Stimulated activated CD4-positive, alpha-beta T cell treated with anti-CD3 and anti-CD28 coated beads, TNF-alpha, amount 100 ng/mL, for 48 hours (primary cell): Measurements from ENCODE around the gene MCC.

Experiments
- DNase-seq, 3 donors: peaks; one replicate each; pipeline ENCODE4 v3.0.0-alpha.2; 2020; ENCODE audit warnings: low read depth in 3 of 3

The MCC gene

DNA sequence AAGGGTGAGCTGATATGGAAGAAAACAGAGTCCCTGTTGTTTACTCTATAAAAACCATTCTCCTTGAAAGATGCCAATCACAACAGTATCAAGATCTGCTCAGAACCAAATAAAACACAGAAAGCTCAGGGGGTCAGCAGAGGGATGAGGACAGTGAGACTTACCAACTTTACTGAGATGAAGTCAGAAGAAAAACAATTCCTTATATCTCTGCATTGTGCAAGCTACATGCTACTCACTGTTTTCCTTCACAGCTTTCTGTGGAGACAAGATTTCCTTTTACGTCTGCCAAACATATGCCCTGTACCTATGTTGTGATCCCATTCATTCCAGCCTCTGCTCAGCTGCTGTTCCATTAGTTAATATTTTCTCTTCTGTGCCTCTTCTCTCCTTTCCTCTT, 239.0 kb downstream of the MCC start:
- no peak for DNase-seq

DNA sequence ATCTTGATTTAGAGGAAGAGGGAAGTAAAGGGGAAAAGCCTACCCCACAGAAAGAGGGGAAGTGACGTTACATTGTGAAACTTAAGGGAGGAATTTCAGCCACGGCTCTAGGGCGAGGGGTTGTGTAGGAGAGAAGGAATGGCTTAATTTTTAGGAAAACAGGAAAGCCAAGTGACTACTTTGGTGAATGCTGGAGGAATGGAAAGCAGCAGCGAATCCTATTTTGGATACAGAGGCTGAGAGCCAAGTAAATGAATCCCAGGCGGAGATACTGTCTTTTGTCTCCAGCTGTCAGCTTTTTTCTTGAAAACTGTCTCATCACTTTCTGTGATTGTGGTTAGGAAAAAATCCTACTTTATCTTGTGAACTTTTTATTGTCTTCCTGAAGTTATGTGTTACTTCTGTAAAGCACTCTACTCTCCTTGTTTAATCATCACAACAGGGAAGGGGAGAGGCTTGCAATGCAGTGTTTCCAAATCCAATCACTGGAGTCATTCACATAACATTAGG, 241.8 kb downstream of the MCC start:
- DNase-seq = no peak

DNA sequence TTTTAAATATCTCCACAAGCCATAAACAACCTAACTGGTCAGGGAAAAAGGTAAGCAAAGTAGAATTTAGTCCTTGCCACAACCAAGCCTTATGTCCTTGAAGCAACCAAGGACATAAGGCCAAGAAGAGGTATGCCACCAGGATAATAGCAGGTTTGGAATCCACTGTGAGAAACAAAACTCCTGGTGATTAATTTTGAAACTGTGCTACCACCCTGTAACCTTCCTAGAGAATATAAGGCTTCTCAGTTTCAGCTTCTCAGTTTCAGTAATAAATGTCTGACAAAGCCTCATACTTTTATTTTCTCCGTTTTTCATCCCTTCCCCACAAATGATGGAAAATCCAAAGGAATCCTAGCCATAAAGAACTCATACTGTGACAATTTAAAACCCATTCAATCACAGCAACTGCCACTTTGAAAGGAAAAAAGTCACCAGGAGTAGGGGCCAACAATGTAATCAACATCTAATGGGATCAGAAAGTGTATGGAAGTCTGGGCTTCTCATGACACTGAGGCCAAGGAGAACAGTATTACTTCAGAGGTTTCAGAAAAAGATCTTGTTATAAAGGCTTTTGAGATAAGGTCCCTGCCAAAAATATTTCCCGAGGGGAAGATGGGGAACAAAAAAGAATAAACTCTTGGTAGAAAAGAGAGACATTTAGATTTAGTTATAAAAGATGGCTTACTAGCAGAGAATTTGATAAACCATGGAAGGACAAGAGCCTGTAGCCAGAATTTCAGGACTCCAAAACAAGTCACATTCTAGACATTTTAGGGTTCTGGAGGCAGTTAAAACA, 242.6 kb downstream of the MCC start:
- no peak for DNase-seq

DNA sequence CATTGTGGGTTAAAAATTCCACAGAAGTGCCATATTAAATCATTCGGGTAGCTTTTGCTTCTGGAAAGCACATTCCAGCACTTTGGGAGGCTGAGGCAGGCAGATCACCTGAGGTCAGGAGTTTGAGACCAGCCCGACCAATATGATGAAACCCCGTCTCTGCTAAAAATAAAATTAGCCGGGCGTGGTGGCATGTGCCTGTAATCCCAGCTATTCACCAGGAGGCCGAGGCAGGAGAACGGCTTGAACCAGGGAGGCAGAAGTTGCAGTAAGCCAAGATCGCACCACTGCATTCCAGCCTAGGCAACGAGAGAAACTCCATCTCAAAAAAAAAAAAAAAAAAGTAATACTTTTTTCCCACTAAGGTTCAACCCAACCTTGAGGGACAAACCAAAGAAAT, 243.3 kb downstream of the MCC start:
- DNase-seq = no peak

DNA sequence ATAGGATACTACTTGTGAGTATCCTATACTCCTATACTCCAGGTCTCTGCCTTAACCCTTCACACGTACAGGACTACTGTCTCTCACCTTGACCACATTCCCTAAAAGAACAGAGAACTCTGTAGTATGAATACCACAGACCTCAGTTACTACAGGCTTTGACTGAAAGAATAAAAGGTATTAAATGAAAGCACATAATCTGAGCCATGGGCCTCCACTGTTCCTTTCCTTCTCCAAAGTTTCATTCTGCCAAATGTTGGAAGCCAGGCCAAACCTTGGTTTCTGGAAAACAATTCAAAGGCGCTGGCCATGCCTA, 244.9 kb downstream of the MCC start:
- no peak for DNase-seq

DNA sequence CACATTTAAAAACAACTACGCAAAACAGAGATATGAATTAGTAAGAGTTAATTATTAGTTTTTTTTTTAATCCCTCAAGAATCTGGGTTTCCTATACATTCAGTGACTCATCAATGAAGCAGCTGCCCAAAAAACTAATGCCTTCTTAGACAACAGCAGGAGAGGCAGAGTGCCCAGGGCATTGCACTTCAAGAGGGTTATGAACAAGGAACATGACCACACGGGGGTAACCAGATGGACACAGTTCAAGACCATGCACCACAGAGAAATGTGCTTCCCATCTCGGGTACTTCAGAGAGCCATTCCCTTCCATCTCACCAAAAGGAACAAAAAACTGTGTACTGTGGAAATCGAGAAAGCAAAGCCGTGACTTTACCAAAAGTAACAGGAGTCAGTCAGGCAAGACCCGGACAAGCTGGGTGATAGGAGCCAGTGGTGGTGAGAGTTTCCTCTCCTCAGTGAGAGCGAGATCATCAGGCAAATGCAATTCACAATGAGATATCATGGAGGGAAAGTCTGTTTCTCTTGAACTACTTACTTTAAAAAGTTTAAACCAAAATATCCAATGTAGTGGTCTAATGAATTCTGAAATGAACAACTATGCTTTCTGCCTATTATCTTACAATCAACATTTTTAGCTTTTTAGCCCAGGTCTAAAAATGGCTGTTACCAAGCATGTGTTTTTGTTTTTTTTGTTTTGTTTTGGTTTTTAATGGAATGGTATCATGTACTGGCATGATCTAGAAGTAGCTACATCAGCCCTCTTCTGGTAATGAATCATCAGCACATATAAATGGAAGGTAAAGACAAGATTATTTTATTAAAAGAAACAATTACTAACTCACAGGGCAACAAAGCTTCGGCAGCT, 245.5 kb downstream of the MCC start:
- DNase-seq = no peak

DNA sequence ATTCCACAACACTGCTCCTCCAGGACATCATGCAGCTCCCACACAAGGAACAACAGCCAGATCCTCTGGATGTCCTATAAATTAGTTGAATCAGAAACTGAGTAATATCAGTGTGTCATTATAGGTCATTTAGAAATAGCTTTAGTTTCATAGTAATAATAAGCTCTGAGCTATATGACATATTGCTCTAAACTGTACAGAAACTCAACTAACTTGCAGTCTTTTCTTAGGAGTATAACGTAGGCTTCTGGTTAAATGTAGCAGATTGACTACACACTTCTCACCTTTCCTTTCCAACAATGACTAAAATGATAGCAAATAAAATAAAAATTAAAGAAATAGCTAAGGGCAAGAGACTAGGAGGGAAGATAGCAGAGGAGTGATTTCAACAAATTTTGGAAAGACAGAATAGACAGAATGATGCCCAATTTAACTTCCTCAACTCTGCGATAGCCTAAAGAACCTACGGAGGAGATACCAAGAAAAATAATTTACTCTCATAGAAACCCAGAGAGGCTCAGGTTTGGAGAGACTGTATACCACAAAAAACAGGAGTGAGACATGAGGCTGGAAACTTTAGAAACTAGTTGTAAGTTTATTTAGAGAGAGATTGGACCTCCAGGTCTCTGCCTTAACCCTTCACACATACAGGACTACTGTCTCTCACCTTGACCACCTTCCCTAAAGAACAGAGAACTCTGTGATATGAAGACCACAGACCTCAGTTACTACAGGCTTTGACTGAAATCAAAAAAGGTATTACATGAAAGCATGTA, 247.1 kb downstream of the MCC start:
- no peak for DNase-seq

DNA sequence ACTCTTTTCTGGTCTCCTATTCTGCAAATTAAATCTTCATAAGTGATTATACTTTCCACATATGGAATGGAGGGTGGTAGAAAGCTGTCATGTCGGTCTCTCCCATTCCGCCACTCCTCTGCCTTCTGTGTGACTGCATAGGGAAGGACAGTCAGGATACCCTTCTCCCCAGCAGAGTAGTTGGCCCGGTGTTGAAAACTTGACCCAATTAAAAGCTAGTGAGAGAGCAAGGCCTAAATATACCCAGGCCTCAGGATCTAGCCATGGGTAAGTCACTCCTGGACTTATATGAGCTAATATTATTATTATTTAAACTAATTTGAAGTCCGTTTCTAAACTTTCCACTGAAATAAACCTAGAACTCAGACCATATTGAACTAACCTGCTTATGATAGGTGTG, 248.2 kb downstream of the MCC start:
- no peak for DNase-seq

DNA sequence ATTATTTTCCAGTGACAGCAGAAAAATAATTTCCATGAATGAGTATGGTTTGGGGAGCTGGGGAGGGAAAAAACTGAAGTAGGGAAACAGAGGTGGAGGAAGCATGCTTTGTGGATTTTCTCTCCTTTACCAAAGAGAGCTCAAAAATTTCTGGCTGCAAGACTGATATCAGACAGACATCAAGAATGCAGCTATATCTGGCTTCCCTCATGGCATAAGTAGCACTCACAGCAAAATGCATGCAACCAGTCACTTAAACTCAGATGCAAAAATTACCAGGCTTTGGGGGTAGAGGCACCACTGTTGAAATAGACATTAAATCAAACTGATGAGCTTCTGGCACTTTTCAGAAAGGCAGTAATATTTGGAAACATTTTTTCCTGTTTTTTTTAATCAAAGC, 250.4 kb downstream of the MCC start:
- DNase-seq = no peak

DNA sequence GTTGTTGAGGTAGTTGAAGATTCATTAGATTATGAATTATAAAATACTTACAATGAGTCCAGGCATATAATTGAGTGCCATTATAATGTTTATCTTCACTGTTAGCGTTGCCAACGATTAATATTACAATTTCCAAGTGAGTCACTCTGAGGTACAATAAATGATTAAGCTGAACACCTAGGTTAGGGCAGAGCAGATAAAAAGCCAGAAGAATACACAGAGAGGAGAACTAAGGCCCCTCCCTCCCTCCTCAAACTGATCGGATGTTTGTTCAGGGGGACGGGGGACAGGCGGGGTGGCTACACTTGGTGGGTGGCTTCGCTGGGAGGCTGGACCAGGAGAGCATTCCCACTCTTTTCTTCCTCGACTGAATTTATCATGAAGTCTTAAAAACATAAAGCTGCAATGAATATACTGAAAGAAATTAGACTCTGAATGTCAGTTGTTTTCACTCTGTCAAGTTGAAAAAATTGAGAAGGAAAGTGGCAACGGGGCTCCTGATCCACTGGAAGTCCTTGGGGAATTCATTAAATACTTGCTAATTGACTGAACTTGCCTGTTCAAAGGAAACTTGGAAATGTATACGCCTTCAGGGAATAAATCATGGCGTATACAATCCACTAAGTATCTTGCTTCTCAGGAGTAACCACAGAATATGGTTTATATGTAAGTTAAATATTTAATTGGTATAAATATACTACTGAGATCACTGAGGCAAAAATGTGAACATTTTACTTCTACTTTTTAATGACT, 251.5 kb downstream of the MCC start:
- DNase-seq = no peak

DNA sequence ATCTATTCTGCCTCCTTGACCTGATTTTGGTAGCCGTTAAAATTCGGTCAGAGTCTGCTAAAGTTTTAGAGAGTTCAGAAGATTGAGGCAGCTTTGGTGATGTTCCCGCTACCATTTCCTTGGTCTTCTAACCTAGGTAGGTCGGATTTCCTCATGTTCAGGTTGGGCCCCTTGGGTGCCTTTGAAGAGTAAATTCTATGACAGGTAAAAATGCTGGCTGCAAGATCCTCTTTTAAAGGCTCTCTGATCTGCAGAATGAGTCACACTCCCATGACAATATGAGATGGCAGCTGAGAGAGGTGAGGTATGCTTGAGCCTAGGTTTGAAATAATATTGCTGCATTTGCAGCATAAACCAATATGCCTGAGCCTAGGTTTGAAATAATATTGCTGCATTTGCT, 252.4 kb downstream of the MCC start:
- DNase-seq = no peak

DNA sequence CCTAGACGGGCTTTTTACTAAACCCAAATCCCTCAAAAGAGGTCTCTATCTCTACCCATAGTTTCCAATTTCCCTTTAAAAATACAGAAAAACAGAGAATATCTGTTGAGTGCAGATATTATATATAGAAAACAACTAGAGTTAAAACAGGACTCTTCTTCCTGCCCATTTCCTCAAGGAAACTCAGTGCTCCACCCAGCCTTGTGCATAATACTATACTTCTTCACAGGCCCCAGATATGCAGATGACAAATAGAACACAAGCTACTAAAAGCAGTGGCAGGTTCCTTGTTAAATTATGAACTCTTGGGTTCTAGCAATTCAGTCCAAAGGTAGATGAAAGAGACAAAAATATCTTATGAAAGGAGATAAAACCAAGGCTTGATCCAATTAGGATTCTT, 253.7 kb downstream of the MCC start:
- no peak for DNase-seq

DNA sequence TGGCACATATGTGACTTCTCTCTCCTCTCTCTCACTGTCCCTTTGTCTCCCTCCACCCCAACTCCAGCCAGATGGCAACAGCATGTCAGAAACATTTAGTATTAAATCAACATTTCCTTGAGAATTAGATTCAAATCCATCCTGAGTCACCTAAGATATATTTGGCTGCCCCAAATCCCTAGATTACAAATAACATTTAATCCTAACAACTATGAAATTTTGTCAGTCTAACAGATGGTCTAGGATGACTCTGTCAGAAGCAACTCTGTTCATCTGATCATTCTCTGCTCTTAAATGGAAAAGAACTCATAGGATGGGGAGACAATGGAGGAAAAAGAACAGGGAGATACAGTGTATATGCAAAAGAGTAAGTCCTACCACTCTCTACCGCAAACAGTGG, 254.6 kb downstream of the MCC start:
- DNase-seq = no peak

DNA sequence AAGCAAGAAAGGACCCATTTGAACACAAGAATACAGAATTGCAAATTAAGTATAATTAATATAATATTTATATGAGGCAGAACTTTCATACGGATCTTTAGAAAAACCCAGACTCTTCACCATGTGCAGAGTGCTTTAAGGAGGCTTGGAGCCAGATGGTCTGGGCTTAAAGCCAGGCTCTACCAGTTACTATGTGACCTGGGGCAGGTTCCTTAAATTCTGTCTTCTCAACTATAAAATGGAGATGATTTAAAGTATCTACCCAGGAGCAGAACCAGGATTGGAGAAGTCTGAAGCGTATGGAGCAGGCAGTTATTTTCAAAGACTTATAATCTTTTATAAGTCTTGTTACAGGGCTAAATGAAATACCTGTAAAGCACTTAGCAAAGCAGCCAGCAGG, 255.6 kb downstream of the MCC start:
- DNase-seq = no peak

DNA sequence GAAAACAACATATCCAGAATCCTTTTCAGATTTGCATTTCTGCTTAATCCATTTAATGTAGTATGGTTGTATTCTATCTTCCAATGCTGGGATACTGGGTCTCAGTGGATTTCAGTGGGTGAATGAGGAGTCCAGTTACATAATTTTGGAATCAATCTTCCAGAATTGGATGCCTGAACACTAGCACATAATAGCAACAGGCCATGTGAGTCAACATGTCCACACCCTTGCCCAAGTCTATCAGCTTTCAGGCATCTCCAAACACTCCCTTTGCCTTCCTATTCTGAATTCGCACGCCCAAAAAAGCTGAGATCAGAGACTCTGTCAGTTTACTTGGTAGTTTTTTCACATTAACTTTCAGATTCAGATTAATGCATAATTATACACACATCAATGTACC, 256.0 kb downstream of the MCC start:
- DNase-seq = no peak

DNA sequence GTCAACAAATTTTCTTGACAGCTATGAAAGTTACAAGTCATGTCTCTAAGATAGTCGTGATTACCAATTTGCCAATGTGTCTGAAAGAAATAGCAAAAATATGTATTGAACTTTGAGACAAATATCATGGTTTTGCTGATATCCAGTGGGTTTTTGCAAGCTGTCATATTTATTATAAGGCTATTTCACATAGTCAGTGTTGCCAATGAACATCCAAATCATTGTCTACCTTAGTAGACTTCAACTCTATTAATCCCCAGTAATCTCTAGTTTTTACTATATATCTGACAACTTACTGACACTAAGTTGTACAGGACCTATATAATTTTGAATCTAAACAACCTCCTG, 256.6 kb downstream of the MCC start:
- no peak for DNase-seq

DNA sequence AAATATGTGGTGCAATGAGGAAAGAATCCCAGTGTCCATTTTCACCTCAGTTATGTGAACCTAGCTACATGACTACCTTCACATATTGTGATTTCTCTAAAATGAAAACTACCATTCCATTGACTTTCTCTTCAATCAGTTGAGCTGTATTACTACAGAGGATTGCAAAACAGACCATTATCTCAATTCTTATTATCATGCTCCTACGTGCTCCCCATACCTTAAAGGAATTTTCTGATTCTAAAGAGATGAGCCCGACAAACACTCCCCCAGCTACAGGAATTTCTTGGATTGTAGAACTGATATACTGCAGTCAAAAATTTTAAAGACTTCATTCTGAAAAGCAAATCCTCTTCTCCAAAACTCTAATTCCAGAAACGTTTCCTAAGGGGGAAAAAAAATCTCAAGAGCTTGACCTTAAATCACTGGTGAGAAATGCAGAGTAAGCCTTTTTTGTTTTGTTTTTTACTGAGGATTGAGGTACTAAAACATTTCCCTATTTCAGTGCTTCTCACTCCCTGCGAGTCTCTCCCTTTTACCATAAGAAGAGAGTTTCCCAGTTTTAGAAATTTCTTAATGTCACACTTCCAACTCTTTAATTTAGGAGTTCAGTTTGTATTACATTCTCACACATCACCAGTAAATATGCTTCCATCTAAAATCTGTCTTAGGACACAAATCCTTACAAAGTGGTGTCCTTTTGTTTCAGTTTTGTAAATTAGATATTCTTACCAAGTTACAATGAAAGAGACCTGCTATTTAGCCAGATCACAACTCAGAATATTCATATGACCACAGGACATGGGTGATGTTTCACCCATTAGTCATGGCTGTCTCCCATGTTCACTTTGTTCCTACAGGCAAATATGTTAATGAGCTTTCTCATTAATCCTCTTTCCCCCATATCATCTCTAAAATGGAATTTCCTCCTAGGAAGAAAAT, 257.3 kb downstream of the MCC start:
- DNase-seq = no peak

DNA sequence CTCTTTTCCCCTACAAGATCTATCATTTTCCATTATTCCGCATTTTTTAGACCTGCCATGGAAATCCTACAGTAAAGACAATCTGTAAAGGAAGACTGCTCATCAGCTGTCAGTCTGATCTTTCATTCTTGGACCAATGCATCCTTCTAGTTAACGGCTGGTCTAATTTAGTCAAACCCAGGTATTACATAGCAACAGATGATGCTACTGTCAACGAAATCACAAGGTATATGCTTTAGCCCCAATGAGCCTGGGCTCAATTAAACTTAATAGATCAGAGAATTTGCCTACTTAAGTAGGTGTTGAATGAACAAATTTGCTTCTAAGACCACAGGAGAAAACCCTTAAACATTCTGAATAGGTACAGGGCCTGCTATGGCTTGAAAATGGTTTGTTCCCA, 260.5 kb downstream of the MCC start:
- no peak for DNase-seq

DNA sequence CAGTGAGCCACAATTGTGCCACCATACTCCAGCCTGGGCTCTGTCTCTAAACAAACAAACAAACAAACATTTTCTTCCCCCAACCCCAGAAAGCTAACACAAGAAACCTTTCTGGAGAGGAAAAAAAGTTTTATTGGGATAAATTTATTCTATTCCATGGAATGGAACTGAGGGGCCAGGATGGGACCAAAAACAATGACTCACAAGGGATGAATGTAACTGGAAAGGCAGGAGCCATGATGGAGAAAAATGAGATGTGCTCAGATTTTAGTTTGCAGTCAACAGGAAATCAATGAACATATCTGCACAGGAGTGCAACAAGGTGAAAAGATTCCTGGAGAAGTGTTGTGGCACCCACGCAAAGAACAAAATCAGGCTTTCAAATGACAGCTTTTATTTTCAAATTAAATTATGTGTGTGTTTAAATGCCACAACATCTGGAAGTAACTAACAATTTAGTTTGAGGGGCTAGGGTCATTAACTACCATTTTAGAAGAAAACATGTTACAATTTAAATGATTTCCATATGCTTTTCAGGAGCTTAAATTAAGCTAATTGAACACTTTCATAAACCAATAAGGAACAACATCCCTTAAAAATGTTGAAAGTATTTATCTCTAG, 262.0 kb downstream of the MCC start:
- no peak for DNase-seq

DNA sequence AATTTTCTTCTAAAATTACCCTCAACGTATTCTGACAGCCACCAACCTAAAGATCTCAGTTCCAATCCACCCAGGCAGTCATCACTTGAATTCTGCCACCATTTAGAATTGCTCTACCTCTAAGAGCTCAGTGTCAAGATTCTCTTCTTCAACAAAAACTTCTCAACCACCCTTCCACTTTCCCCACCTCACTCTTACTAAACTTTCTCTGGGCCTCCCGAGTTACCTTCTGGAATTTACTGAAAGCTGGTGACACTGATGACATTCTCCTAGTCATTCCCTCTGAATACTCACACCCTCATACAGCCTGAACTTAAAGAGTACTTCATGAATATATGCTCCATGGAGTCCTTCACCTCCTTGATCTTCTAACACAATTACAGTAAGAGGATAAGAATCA, 263.0 kb downstream of the MCC start:
- DNase-seq = no peak
